GM19328 (cell line): Measurements from ENCODE around the gene PIM1.
"Not testable (repeated sequence)": the region's sequence is repeated elsewhere in the genome, so short reads cannot be mapped to it uniquely, and the experiment has no call there.

Experiments
- ATAC-seq: cut with Tn5 transposase; IDR thresholded peaks from one replicate; pipeline ENCODE4 v1.9.1; 2021; ENCODE audit warnings: mild to moderate bottlenecking, moderate library complexity; ENCODE audit not compliant: unreplicated experiment

The PIM1 gene

DNA sequence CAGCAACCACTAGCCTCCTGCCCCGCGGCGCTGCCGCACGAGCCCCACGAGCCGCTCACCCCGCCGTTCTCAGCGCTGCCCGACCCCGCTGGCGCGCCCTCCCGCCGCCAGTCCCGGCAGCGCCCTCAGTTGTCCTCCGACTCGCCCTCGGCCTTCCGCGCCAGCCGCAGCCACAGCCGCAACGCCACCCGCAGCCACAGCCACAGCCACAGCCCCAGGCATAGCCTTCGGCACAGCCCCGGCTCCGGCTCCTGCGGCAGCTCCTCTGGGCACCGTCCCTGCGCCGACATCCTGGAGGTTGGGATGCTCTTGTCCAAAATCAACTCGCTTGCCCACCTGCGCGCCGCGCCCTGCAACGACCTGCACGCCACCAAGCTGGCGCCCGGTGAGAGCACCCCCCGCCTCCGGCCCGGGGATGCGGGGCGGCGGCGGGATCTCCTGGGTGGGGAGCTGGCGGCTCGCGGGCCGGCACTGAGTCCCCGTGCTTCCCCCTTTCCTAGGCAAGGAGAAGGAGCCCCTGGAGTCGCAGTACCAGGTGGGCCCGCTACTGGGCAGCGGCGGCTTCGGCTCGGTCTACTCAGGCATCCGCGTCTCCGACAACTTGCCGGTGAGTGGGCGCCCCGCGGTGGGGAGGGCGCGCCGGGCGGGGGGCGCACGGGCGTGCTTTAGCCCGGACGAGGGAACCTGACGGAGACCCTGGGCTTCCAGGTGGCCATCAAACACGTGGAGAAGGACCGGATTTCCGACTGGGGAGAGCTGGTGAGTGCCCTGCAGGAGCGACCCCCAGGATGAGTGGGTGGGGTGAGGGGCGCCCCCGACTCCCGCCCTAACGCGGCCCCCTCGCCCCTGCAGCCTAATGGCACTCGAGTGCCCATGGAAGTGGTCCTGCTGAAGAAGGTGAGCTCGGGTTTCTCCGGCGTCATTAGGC is 585 bp downstream of the PIM1 start:
- peak; percentile 25 for ATAC-seq

DNA sequence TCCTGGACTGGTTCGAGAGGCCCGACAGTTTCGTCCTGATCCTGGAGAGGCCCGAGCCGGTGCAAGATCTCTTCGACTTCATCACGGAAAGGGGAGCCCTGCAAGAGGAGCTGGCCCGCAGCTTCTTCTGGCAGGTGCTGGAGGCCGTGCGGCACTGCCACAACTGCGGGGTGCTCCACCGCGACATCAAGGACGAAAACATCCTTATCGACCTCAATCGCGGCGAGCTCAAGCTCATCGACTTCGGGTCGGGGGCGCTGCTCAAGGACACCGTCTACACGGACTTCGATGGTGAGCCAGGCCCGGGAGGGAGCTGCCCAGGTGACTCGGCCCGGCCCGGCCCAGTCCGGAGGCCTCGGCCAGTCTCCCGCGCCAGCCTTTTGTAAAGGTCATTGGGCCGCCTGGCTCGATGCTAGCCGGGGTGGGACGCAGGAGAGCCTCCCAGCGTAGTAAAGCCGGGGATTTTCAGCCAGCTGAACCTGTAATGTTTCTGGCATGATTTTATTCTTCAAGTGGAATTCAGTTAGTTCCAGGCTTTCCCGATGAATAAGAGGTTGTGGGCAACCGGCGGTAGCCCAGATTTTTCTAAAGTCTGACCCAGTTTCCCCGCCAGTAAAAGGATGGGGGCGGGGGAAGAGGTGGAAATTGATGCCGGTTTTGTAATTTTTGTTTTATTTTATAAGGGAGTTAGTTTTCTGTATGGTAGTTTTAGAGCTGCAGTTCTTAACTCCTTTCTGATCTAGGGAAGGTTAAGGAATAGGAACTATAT is 1.4 kb downstream of the PIM1 start:
- no peak for ATAC-seq

GRCh38 chr6:37171970-37172812 is 2.2 kb downstream of the PIM1 start:
- no peak for ATAC-seq

DNA sequence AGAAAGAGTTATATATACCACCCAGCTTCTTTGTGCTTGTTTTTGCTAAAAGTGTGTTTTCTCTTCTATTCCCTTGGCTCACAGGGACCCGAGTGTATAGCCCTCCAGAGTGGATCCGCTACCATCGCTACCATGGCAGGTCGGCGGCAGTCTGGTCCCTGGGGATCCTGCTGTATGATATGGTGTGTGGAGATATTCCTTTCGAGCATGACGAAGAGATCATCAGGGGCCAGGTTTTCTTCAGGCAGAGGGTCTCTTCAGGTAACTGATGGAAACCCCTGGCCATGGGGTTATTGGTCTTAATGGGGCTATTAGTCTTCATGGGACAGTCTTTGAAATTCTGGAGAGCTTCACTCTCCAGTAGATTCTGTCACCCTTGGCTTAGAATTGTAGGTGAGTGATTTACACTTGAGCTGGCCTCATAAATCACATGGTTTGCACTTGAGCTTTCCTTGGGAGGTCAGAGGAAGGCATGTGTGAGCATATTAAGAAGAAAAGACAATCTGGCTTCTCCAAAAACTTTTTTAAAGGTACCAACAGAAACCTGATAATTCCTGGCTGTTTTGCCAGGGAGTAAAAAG is 3.0 kb downstream of the PIM1 start:
- ATAC-seq, result no peak

DNA sequence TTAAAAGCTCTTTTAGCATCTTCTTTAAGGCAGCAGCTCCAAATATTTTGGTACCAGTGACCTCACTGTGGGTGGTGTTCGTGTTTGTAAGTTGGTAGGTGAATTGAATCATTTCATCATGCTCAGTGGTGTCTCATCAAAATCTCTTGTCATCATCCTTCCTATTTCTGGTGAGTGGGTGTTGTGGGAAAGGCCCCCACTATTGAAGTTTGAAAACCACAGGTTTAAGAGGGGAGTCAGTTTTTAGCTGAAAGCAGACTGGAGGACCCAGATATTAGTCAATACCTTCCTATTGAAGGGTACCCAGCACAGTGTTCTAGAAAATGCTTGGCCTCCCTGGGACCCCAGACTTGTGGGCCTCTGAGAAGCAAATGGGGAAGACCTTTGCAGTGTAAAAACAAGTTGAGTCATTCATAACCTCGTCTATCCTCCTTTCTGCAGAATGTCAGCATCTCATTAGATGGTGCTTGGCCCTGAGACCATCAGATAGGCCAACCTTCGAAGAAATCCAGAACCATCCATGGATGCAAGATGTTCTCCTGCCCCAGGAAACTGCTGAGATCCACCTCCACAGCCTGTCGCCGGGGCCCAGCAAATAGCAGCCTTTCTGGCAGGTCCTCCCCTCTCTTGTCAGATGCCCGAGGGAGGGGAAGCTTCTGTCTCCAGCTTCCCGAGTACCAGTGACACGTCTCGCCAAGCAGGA is 3.7 kb downstream of the PIM1 start:
- ATAC-seq, result no peak

- ATAC-seq, result no peak
These were observed 4.2 kb downstream of the PIM1 start for GRCh38 chr6:37174196-37174514.

- no peak for ATAC-seq
These were observed 4.8 kb downstream of the PIM1 start for GRCh38 chr6:37174515-37175331.

DNA sequence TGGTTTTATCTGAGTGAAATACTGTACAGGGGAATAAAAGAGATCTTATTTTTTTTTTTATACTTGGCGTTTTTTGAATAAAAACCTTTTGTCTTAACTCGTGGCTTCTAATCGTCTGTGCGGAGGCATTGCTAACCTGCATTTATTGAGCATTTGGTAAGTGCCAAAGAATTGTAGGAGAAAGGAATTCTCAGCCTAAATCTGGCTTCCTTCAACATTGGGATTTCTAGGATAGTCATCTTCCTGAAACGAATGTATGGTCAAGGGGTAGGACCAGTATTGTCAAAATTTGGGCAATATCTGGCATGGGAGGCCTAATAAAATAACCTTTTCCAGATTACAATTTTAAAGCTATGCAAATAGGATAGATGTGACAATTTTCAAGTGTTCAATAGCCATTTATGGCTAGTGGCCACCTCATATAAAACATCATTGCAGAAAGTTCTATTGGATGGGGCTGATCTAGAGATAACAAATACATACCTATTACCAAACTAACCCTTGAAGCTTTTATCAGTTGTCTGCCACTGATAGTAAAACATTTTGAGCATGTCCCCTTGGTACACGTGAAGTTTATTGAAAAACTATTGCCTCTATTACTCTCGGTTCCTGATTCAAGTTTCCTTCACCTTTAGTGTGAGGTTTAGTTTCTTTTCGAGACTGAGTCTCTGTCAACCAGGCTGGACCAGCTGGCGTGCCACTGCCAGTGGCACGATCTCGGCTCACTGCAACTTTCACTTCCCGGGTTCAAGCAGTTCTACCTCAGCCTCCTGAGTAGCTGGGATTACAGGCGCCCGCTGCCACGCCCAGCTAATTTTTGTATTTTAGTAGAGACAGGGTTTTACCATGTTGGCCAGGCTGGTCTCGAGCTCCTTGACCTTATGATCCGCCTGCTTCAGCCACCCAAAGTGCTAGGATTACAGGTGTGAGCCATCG is 5.6 kb downstream of the PIM1 start:
- peak; percentile 47 for ATAC-seq

DNA sequence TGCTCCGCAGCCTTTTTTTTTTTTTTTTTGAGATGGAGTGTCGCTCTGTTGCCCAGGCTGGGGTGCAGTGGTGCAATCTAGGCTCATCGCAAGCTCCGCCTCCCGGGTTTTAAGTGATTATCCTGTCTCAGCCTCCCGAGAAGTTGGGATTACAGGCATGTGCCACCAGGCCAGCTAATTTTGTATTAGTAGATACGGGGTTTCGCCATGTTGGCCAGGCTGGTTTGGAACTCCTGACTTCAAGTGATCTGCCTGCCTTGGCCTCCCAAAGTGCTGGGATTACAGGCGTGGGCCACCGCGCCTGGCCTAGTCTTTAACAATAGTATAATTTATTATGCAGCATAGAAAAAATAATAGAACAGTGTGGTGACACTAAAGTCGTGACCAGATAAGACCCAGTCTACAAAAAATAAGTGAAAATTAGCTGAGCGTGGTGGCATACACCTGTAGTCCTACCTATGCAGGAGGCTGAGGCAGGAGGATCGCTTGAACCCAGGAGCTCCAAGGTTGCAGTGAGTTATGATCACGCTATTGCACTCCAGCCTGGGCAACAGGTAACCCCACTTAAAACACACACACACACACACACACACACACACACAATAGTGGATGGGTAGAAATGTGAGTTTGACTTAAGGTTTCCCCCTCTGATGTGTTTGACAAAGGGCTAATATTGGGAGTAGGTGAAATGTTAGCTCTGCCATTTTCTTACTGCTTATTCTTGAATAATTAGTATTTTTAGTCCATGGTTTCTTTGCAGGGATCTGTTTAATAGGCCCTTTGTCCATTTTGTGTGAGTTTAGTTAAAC is 6.5 kb downstream of the PIM1 start:
- no peak for ATAC-seq

DNA sequence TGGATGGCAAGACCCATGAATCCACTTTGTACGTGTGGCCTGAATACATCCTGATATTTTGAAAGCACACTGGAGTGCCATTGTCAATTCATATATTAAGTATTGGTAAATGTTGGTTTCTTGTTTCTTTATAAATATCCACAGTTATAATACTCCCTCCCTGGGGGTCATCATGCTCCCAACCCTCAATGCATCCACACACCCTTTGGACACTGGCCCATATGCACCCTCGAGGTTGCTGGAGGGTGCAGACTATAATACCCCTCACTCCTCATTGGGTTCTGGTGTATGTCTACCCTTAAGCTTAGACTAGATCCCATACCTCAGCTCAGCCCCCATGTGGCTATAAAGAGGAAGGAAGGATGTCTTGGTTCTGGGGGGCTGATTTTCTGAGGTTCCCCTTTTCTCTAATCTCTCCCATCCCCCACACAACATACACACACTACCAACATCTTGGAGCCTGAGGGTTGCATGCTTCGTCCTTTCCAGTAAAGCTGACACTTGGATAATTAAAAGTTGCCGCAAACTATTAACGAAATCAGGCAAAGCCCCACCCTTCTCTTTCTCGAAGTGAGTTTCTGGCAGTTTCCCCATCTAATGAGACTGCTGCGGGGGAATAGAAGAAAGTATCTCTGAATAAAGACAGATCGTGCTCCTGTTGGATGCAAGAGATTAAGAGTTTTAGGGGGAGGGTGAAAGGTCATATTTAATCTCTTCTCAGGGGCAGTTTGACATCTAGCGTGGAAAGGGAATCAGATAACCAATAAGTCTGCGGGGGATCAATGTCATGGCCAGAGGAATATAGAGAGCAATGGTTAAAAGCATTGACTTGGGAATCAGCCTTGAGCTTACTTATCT is 7.4 kb downstream of the PIM1 start:
- no peak for ATAC-seq

GRCh38 chr6:37177935-37178517 is 8.1 kb downstream of the PIM1 start:
- ATAC-seq, result no peak

- no peak for ATAC-seq
These were observed 10.1 kb downstream of the PIM1 start for GRCh38 chr6:37180075-37180474.

DNA sequence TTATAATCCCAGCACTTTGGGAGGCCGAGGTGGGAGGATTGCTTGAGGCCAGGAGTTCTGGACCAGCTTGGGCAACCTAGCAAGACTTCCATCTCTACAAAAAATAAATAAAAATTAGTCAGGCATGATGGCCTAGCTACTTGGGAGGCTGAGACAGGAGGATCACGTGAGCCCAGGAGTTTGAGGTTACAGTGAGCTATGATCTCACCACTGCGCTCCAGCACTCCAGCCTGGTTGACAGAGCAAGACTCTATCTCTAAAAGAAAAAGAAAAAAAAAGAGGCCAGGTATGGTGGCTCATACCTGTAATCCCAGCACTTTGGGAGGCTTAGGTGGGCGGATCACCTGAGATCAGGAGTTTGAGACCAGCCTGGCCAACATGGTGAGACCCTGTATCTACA is 10.7 kb downstream of the PIM1 start:
- not testable (repeated sequence) for ATAC-seq

DNA sequence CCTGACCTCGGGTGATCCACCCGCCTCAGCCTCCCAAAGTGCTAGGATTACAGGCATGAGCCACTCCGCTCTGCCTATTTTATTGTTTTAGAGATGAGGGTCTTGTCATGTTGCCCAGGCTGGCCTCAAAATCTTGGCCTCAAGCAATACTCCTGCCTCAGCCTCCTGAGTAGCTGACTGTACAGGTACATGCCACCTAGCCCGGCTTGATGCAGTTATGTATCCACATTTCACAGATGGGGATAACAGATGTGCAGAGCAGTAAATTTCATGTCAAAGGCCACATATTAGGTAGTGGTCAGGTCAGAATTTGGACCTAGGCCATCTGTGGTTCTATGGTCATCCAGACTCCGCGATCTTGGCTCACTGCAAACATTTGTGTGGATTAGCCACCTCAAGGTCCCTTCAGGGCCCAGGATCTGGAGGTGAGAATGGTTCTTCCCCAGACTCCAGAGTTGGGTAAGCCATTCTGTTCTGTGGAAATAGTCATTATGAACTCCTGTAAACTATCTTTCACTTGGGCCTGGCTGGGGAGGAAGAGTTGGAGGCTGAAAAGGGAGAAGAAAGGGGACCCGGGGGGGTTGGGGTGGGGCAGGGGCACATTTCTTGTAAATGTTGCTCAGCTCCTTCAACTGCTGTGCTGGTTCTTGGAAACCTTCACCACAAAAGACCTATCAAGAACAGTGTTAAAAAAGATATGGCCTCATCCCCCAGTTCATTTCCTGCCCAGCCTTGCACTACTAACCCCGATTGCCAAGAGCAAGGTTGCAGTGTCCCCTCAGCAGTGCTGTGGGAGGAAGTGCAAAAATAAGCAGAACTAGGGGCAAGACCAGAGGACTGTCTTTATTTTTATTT is 13.0 kb downstream of the PIM1 start:
- no peak for ATAC-seq

DNA sequence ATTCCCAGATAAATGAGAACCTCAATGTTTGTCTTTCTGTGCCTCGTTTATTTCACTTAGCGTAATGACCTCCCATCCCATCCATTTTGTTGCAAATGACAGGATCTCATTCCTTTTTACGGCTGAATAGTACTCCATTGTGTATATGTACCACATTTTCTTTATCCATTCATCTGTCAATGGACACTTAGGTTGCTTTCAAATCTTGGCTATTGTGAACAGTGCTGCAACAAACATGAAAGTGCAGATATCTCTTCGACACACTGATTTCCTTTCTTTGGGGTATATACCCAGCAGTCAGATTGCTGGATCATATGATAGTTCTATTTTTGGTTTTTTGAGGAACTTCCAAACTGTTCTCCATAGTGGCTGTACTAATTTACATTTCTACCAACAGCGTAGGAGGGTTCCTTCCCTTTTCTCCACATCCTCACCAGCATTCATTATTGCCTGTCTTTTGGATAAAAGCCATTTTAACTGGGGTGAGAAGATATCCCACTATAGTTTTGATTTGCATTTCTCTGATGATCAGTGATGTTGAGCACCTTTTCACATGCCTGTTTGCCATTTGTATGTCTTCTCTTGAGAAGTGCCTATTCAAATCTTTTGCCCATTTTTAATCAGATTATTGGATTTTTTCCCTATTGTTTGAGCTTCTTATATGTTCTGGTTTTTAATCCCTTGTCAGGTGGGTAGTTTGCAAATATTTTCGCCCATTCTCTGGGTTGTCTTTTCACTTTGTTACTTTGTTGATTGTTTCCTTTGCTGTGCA is 16.2 kb downstream of the PIM1 start:
- not testable (repeated sequence) for ATAC-seq
